ENCODE measurements around the gene C2orf15.
"Not testable (repeated sequence)": the region's sequence is repeated elsewhere in the genome, so short reads cannot be mapped to it uniquely, and the experiment has no call there.

C2orf15 gene

GRCh38 chr2:99141110-99142108 lies at the start of gene C2orf15:
Gene C2orf15 (plus strand): TSS chr2:99141707. CDS start chr2:99150559, 8,852 bp downstream.
- Histone ChIP-seq H3K27ac (peak within 1 kb of the TSS; percentile 28 to 93 (median 84)), H3K4me3 (peak within 1 kb of the TSS; percentile 62 to 89 (median 83))

- Histone ChIP-seq H3K4me3 (no peak overlapping the region), H3K27ac (no peak overlapping the region)
These were observed 44.8 kb upstream of the C2orf15 start for GRCh38 chr2:99096728-99097127.

- no peak overlapping the region for H3K27ac ChIP-seq
- no peak overlapping the region for H3K4me3 ChIP-seq
These were observed 39.8 kb upstream of the C2orf15 start for GRCh38 chr2:99101697-99102096.

- H3K27ac ChIP-seq = no peak overlapping the region
These were observed 37.5 kb upstream of the C2orf15 start for GRCh38 chr2:99104006-99104405.

GRCh38 chr2:99106913-99107312 lies 34.6 kb upstream of the C2orf15 start:
- no peak overlapping the region for H3K27ac ChIP-seq
- no peak overlapping the region for H3K4me3 ChIP-seq

More at GRCh38 chr2:99104006-99104405, 37.5 kb upstream of the C2orf15 start:
- no peak overlapping the region for H3K4me3 ChIP-seq

- Histone ChIP-seq H3K27ac (no peak overlapping the region), H3K4me3 (no peak overlapping the region)
These were observed 30.3 kb upstream of the C2orf15 start for GRCh38 chr2:99111236-99111635.

- H3K27ac ChIP-seq = no peak overlapping the region
These were observed 29.6 kb upstream of the C2orf15 start for GRCh38 chr2:99111945-99112344.

GRCh38 chr2:99112617-99113016 lies 28.9 kb upstream of the C2orf15 start:
- H3K27ac ChIP-seq = no peak overlapping the region
- H3K4me3 ChIP-seq = no peak overlapping the region

More at GRCh38 chr2:99111945-99112344, 29.6 kb upstream of the C2orf15 start:
- no peak overlapping the region for H3K4me3 ChIP-seq

- Histone ChIP-seq H3K27ac (no peak overlapping the region), H3K4me3 (no peak overlapping the region)
These were observed 13.5 kb upstream of the C2orf15 start for GRCh38 chr2:99127981-99128380.

- H3K4me3 ChIP-seq, H3K27ac ChIP-seq: not testable (repeated sequence)
These were observed 6.4 kb upstream of the C2orf15 start for GRCh38 chr2:99135044-99135556.

GRCh38 chr2:99139003-99139402 lies 2.5 kb upstream of the C2orf15 start:
- Histone ChIP-seq H3K27ac (no peak overlapping the region), H3K4me3 (no peak overlapping the region)

- peak overlapping the region; percentile 62 to 89 (median 83) for H3K4me3 ChIP-seq
- peak overlapping the region in 20 of 21 experiments; percentile 28 to 93 (median 84) for H3K27ac ChIP-seq
These were observed 1.2 kb upstream of the C2orf15 start for GRCh38 chr2:99140056-99140859.

- peak overlapping the region; percentile 28 to 93 (median 84) for H3K27ac ChIP-seq
- H3K4me3 ChIP-seq = peak overlapping the region; percentile 62 to 89 (median 83)
These were observed 722 bp upstream of the C2orf15 start for GRCh38 chr2:99140860-99141109.

- Histone ChIP-seq H3K4me3 (no peak overlapping the region), H3K27ac (no peak overlapping the region)
These were observed 9.2 kb downstream of the C2orf15 start for GRCh38 chr2:99150706-99151105.

- Histone ChIP-seq H3K27ac (no peak overlapping the region), H3K4me3 (no peak overlapping the region)
These were observed 10.8 kb downstream of the C2orf15 start for GRCh38 chr2:99152199-99152895.

- Histone ChIP-seq H3K27ac (peak overlapping the region in 20 of 21 experiments; percentile 68 to 91 (median 88)), H3K4me3 (peak overlapping the region; percentile 51 to 80 (median 71))
These were observed 12.6 kb downstream of the C2orf15 start for GRCh38 chr2:99153921-99154604.

GRCh38 chr2:99154643-99155536 lies 13.4 kb downstream of the C2orf15 start, which contains the start of the genes LIPT1 and TSGA10:
Gene LIPT1 (plus strand): TSS chr2:99154967. CDS start chr2:99161958, 6,991 bp downstream.
Gene TSGA10 (minus strand): TSS chr2:99154942. CDS start chr2:99109439, 45,503 bp downstream.
- Histone ChIP-seq H3K4me3 (peak within 1 kb of the TSS; percentile 51 to 80 (median 71)), H3K27ac (peak within 1 kb of the TSS; percentile 45 to 91 (median 88))

- no peak overlapping the region for H3K27ac ChIP-seq
- no peak overlapping the region for H3K4me3 ChIP-seq
These were observed 15.4 kb downstream of the C2orf15 start for GRCh38 chr2:99156891-99157290.

All from skin epidermis (tissue), 12 donors.